K562 (cell line): ENCODE results near the gene ARMH1. TPM values are rescaled to one million over a fixed set of nuclear protein-coding genes. Genes with fewer than 3 reads are reported as not detected.

ENCODE experiments used
- BCL6 ChIP-seq: fragments of 250-450 bp; sonication (Bioruptor Pico); IDR thresholded peaks from 2 replicates; pipeline ENCODE4 v1.4.0; 2020
- CAMTA2 ChIP-seq: fragments of 250-450 bp; sonication (Bioruptor Pico); conservative IDR thresholded peaks from 2 replicates; pipeline ENCODE4 v1.5.1; 2022
- COPS2 ChIP-seq: fragments of 450-650 bp; conservative IDR thresholded peaks from 2 replicates; pipeline ENCODE4 v1.6.1; 2016; ENCODE audit warnings: mild to moderate bottlenecking, moderate library complexity
- EHMT2 ChIP-seq: fragments of 450-650 bp; IDR thresholded peaks from 2 replicates; pipeline ENCODE4 v1.6.1; 2018; ENCODE audit warnings: antibody characterized with exemption
- ELK3 ChIP-seq: fragments of 450-650 bp; formaldehyde crosslinking; IDR thresholded peaks from 2 replicates; pipeline ENCODE4 v1.4.0; 2020; ENCODE audit warnings: mild to moderate bottlenecking
- EZH2 ChIP-seq: IDR thresholded peaks from 2 replicates; pipeline ENCODE4 v1.6.1; 2012; ENCODE audit warnings: low read depth, mild to moderate bottlenecking, inconsistent platforms, low read length, borderline replicate concordance
- HMG20B ChIP-seq: fragments of 250-450 bp; sonication (Bioruptor Pico); IDR thresholded peaks from 2 replicates; pipeline ENCODE4 v1.5.0; 2021; ENCODE audit warnings: mild to moderate bottlenecking
- ILK ChIP-seq: fragments of 450-650 bp; IDR thresholded peaks from 2 replicates; pipeline ENCODE4 v1.6.1; 2016; ENCODE audit warnings: missing genetic modification characterization, low read depth, mild to moderate bottlenecking, missing compliant biosample characterization, moderate library complexity, borderline replicate concordance
- MBD2 ChIP-seq: sonication (generic); IDR thresholded peaks from 2 replicates; pipeline ENCODE4 v1.6.1; 2016; ENCODE audit warnings: low read depth, borderline replicate concordance
- MCM2 ChIP-seq: fragments of 450-650 bp; IDR thresholded peaks from 2 replicates; pipeline ENCODE4 v1.6.1; 2017; ENCODE audit warnings: low read depth, mild to moderate bottlenecking
- NR1H2 ChIP-seq: sonication (generic); formaldehyde crosslinking; IDR thresholded peaks from 2 replicates; pipeline ENCODE4 v1.4.0; 2020; ENCODE audit warnings: mild to moderate bottlenecking, missing genetic modification reagents
- NR4A1 ChIP-seq, 2 experiments: fragments of 250-450 bp in 1 of 2; fragments of 450-650 bp in 1 of 2; sonication (Bioruptor Pico) in 1 of 2; IDR thresholded peaks; 2 replicates each; pipeline versions ENCODE4 v1.4.0 to v1.6.1; 2016 to 2020; ENCODE audit warnings: mild to moderate bottlenecking in 2 of 2, missing compliant biosample characterization in 1 of 2, missing genetic modification characterization in 1 of 2, moderate library complexity in 1 of 2
- NUFIP1 ChIP-seq: fragments of 450-650 bp; IDR thresholded peaks from 2 replicates; pipeline ENCODE4 v1.6.1; 2018; ENCODE audit not compliant: partially characterized antibody
- PKNOX1 ChIP-seq: fragments of 450-650 bp; IDR thresholded peaks from 2 replicates; pipeline ENCODE4 v1.6.1; 2016
- RB1 ChIP-seq: fragments of 450-650 bp; IDR thresholded peaks from 2 replicates; pipeline ENCODE4 v1.6.1; 2017; ENCODE audit warnings: low read depth, mild to moderate bottlenecking
- RBM22 ChIP-seq: fragments of 200-400 bp; formaldehyde crosslinking; IDR thresholded peaks from 2 replicates; pipeline ENCODE4 v1.6.1; 2018; ENCODE audit warnings: low read length, low read depth; ENCODE audit not compliant: poor library complexity, severe bottlenecking
- SIX5 ChIP-seq, 2 experiments: IDR thresholded peaks; 2 replicates each; pipeline ENCODE4 v1.6.1; 2011; ENCODE audit warnings: low read length in 2 of 2, borderline replicate concordance in 1 of 2, low read depth in 1 of 2, mild to moderate bottlenecking in 1 of 2, moderate library complexity in 1 of 2; ENCODE audit not compliant: insufficient read depth in 1 of 2
- SMAD2 ChIP-seq: fragments of 150-350 bp; IDR thresholded peaks from 2 replicates; pipeline ENCODE4 v1.6.1; 2014; ENCODE audit warnings: low read depth, mild to moderate bottlenecking, low read length
- TAF1 ChIP-seq: IDR thresholded peaks from 2 replicates; pipeline ENCODE4 v1.6.1; 2011; ENCODE audit warnings: mild to moderate bottlenecking, low read length, moderate library complexity; ENCODE audit not compliant: insufficient read depth, control insufficient read depth, severe bottlenecking; ENCODE audit errors: extremely low read depth
- TAF7 ChIP-seq: fragments of 450-650 bp; IDR thresholded peaks from 2 replicates; pipeline ENCODE4 v1.6.1; 2016; ENCODE audit warnings: missing genetic modification characterization, missing compliant biosample characterization
- TFAM ChIP-seq: fragments of 250-450 bp; sonication (Bioruptor Pico); conservative IDR thresholded peaks from 2 replicates; pipeline ENCODE4 v1.5.0; 2021; ENCODE audit warnings: mild to moderate bottlenecking, moderate library complexity
- ZMIZ1 ChIP-seq, 2 experiments: fragments of 150-350 bp in 1 of 2; IDR thresholded peaks; 2 replicates each; pipeline ENCODE4 v1.6.1; 2012 to 2016; ENCODE audit warnings: low read depth in 2 of 2, low read length in 2 of 2, mild to moderate bottlenecking in 1 of 2, moderate library complexity in 1 of 2
- ZNF274 ChIP-seq: IDR thresholded peaks from 2 replicates; pipeline ENCODE4 v1.6.1; 2011; ENCODE audit warnings: low read depth, mild to moderate bottlenecking, low read length, moderate library complexity, borderline replicate concordance
- polyA plus RNA-seq, 8 experiments: library from polyadenylated mRNA; depleted of rRNA in 4 of 8; stranded (reverse) in 5 of 8; unstranded in 3 of 8; fragments of >200 nt; fragmentation: Nextera tagmentation in 2 of 8; fragmentation: Illumina TruSeq in 1 of 8; extraction: Ambion mirVana in 2 of 8; extraction: Trizol in 1 of 8; gene quantifications; 2 replicates each; pipeline versions ENCODE4 v1.2.1 to v1.2.3, GENCODE V29; 2011 to 2014; ENCODE audit warnings: inconsistent platforms in 1 of 8, missing spikeins in 1 of 8
- total RNA-seq, 7 experiments: library from RNA; depleted of rRNA in 6 of 7; stranded (reverse); fragments of >200 nt in 6 of 7; fragmentation: Illumina TruSeq in 2 of 7; extraction: Trizol in 2 of 7; gene quantifications; 2 replicates each; pipeline versions ENCODE4 v1.2.1 to v1.2.3, GENCODE V29; 2011 to 2021; ENCODE audit warnings: low replicate concordance in 1 of 7

ARMH1 gene
- total and polyA plus RNA-seq, 9 of the 15 experiments (the other 6 are each of a cell fraction or from before 2014, with no cell fraction given) = 0.41 TPM; not detected in 8

DNA sequence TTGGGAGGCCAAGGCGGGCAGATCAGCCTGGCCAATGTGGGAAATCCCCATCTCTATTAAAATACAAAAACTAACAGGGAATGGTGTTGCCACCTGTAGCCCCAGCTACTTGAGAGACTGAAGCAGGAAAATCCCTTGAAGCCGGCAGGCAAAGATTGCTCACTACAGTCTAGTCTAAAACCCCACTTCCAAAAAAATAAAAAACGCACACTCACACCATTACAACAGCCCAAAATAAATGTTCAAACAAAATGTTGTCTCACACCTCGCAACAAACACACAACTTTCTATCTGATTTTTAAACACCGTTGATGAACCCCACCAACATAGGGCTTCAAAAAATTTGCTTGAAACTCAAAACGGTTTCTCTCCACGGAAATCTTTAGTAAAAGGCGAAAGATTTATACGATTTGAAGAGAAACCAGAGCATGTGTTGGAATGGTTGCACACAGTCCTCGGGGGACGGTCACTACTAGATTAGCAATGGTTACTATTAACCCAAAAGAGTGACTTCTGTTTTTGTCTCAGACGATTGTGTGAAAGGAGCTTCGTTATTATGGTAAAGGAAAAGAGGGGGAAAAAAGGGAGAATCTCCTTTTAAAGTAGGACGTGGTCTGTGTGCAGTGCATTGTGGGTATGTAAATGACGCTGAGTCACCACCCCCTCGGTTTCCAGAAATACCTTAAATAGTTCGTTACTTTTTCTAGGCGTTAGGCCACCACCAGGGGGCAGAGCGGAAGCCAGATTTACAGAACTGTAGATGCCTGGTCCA lies 56.4 kb downstream of the ARMH1 start, which contains the start of gene RNU5D-1 (continued):
- TF ChIP-seq NR4A1 (CRISPR knock-in tag; IDR thresholded peaks at IDR 0.05) (peak; percentile 66; the same call in 1 of the 2 replicates), NR4A1 (tag; IDR thresholded peaks at IDR 0.05) (0 out of 2 replicates have a peak, but pooled peaks have one; percentile 60), TFAM (no peak), ZNF274 (0 out of 2 replicates have a peak, but pooled peaks have one; percentile 24), NR1H2 (CRISPR knock-in tag) (no peak; the same call in 1 of the 2 replicates), PKNOX1 (peak; percentile 43; the same call in 1 of the 2 replicates), BCL6 (peak; percentile 78), MBD2 (peak; percentile 92), RBM22 (no peak), ZMIZ1 (IDR thresholded peaks at IDR 0.05; ENCODE audit: low read depth in 2 of 2, low read length in 2 of 2) (peak; percentile 34 to 100; a peak in 2 of 4 replicates), COPS2 (no peak), ILK (peak; percentile 78), RB1 (peak; percentile 83), TAF1 (peak; percentile 60), HMG20B (CRISPR knock-in tag) (peak; percentile 98), ELK3 (peak; percentile 94), NUFIP1 (peak; percentile 98), EZH2 (no peak), EHMT2 (peak; percentile 10; the same call in 1 of the 2 replicates), MCM2 (no peak), SIX5 (IDR thresholded peaks at IDR 0.05; ENCODE audit: borderline replicate concordance in 1 of 2, insufficient read depth in 1 of 2, low read depth in 1 of 2, low read length in 2 of 2) (peak in 1 of 2 experiments; percentile 5; a peak in 3 of 4 replicates), CAMTA2 (peak; percentile 99), TAF7 (tag) (peak; percentile 54; the same call in 1 of the 2 replicates), SMAD2 (no peak)
